DND-41 (cell line): ENCODE measurements around the gene ANKRD13B.

ENCODE experiments used
- ATAC-seq: fragments of 200-7000 bp; cut with Tn5 transposase; 3 replicates; pipeline ENCODE4 v1.9.1; 2021; ENCODE audit warnings: low read depth; ENCODE audit not compliant: insufficient read depth
- DNase-seq: peaks from one replicate; pipeline ENCODE4 v3.0.0-alpha.2; 2020
- H2AFZ ChIP-seq: 2 replicates; pipeline ENCODE4 v1.6.0; 2012; ENCODE audit warnings: low read depth, low read length
- H3K27ac ChIP-seq: 2 replicates; pipeline ENCODE4 v1.5.1; 2012; ENCODE audit warnings: low read length, inconsistent platforms
- H3K27me3 ChIP-seq: fragments of 200-600 bp; sonication (generic); 2 replicates; pipeline ENCODE4 v1.6.0; 2012; ENCODE audit warnings: low read length, mild to moderate bottlenecking, inconsistent platforms; ENCODE audit not compliant: insufficient read depth, poor library complexity
- H3K36me3 ChIP-seq: 2 replicates; pipeline ENCODE4 v1.5.1; 2012; ENCODE audit warnings: low read length, inconsistent platforms; ENCODE audit not compliant: insufficient read depth
- H3K4me1 ChIP-seq: 2 replicates; pipeline ENCODE4 v1.5.1; 2012; ENCODE audit warnings: mild to moderate bottlenecking, low read length; ENCODE audit not compliant: insufficient read depth
- H3K4me2 ChIP-seq: 2 replicates; pipeline ENCODE4 v1.6.0; 2012; ENCODE audit warnings: mild to moderate bottlenecking, moderate library complexity, low read length, inconsistent platforms; ENCODE audit not compliant: insufficient read depth
- H3K4me3 ChIP-seq, 2 experiments: fragments of 200-600 bp in 1 of 2; shearing (Covaris generic) in 1 of 2; 2 replicates each; pipeline ENCODE4 v1.5.1; 2012 to 2016; ENCODE audit warnings: inconsistent platforms in 2 of 2, low read length in 2 of 2, mild to moderate bottlenecking in 2 of 2, low read depth in 1 of 2, moderate library complexity in 1 of 2
- H3K79me2 ChIP-seq: 2 replicates; pipeline ENCODE4 v1.6.0; 2012; ENCODE audit warnings: low read length, inconsistent platforms; ENCODE audit not compliant: insufficient read depth
- H3K9ac ChIP-seq: 2 replicates; pipeline ENCODE4 v1.6.0; 2012; ENCODE audit warnings: low read depth, mild to moderate bottlenecking, inconsistent platforms, low read length, moderate library complexity
- H3K9me3 ChIP-seq: 2 replicates; pipeline ENCODE4 v1.5.1; 2012; ENCODE audit warnings: low read length, moderate library complexity, mild to moderate bottlenecking, inconsistent platforms; ENCODE audit not compliant: insufficient read depth, severe bottlenecking
- H4K20me1 ChIP-seq: 2 replicates; pipeline ENCODE4 v1.6.0; 2012; ENCODE audit warnings: low read length; ENCODE audit not compliant: insufficient read depth
- EZH2 ChIP-seq: IDR thresholded peaks from 3 replicates; pipeline ENCODE4 v1.6.1; 2012; ENCODE audit warnings: borderline replicate concordance, low read depth, mild to moderate bottlenecking, moderate library complexity, low read length, inconsistent platforms; ENCODE audit not compliant: severe bottlenecking
- TF ChIP-seq, protein P1 (sequence below): IDR thresholded peaks from 2 replicates; pipeline ENCODE4 v1.5.1; 2012; ENCODE audit warnings: borderline replicate concordance, low read length, moderate library complexity, mild to moderate bottlenecking; ENCODE audit not compliant: poor library complexity, severe bottlenecking; ENCODE audit errors: extremely low read depth

Gene ANKRD13B

DNA sequence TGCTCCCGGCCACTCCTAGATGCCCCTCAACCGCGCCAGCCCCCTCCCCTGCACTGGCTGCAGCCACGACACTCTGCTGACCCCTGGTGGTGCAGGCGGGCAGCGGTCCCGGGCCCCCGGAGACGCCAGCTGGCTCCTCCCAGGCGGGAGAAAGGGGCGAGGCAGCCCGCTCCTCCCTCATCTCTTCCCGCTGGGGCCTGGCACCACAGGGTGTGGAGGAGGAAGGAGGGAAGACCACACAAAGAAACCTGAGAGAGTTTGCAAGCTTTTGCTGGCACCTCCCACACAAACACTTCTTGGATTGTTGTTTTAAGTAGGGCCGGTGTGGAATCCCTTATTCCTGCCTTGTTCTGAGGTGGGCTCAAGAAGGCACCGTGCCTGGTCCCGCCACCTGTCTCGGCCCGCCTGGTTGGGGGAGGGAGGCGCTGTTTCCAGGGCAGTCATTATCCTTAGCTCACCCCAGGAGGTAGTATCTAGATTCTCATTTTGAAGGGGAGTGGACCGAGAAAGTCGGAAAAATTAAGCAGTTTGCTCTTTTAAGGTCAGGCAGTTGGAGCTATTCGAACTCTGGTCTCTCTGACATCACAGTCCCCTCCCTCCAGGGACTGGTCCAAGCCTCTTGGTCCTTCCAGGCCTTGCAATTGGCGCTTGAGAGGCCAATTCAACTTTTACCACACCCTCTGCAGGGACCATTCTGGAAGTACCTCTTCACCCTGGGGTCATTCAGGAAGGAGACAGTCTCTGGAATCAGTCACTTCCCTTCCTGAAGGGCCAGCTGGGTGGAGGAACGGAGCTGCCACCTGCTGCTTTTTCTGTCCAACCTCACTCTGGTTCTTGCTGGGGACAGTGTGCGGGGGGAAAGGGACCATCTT lies 959 bp upstream of the ANKRD13B start:
- Histone ChIP-seq H3K27me3 (peaks cover 6% of the 10 kb centered on the region), H3K79me2 (peaks cover 38% of the 10 kb centered on the region), H3K9me3 (no peaks in the 10 kb centered on the region), H2AFZ (peak overlapping the region; percentile 77), H4K20me1 (peaks cover 49% of the 10 kb centered on the region), H3K27ac (peak overlapping the region; percentile 49), H3K36me3 (no peaks in the 10 kb centered on the region), H3K9ac (peak overlapping the region; percentile 83), H3K4me2 (peak overlapping the region; percentile 90), H3K4me1 (peaks cover 69% of the 10 kb centered on the region), H3K4me3 (peak overlapping the region in 1 of 2 experiments; percentile 72; a peak in 2 of 4 replicates)
- ATAC-seq = peak; percentile 70
- DNase-seq = peak; percentile 92
- TF ChIP-seq, protein P1, sequence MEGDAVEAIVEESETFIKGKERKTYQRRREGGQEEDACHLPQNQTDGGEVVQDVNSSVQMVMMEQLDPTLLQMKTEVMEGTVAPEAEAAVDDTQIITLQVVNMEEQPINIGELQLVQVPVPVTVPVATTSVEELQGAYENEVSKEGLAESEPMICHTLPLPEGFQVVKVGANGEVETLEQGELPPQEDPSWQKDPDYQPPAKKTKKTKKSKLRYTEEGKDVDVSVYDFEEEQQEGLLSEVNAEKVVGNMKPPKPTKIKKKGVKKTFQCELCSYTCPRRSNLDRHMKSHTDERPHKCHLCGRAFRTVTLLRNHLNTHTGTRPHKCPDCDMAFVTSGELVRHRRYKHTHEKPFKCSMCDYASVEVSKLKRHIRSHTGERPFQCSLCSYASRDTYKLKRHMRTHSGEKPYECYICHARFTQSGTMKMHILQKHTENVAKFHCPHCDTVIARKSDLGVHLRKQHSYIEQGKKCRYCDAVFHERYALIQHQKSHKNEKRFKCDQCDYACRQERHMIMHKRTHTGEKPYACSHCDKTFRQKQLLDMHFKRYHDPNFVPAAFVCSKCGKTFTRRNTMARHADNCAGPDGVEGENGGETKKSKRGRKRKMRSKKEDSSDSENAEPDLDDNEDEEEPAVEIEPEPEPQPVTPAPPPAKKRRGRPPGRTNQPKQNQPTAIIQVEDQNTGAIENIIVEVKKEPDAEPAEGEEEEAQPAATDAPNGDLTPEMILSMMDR = peak; percentile 99
- TF ChIP-seq EZH2 = no peak

DNA sequence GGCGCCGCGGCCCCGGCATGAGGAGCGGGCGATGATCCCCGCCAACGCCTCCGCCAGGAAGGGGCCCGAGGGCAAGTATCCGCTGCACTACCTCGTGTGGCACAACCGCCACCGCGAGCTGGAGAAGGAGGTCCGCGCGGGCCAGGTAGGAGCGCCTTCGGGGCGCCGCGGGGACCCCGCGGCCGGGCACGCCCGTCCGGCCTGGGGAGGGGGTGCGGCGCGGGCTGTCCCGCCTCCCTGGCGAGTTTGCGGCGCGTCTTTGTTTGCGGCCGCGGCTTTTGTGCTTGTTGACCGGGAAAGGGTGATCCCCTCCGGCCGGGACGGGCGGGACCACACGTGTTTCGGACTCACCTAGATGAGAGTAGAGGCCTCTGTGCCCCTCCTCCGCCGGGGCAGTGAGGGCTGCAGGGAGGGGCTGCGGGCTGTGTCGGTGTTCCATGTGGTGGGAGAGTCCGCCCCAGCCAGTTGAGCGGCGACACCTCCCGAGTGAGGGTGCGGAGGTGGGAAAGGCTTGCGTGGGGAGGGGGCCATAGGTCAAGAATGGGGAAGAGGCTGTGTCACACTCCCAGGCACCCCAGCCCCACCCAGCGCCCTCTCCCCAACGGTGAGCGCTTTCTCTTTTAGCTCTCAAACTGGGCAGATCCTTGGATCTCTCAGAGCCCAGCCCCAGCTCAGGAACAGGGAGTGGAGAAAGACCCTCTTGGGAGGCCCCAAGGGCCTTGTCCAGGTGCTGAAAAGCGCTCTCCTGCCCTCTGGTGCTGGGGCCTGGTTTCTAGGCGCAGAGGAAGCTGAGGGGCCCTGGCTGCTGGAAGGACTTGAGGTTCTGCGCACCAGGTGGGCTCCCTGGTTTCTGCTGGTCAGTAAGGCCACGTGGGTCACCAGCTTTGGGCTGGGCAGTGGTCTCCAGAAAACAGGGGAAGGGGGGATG lies 923 bp downstream of the ANKRD13B start:
- Histone ChIP-seq H3K4me1 (peaks cover 50% of the 10 kb centered on the region), H3K36me3 (no peaks in the 10 kb centered on the region), H3K27ac (no peak overlapping the region), H3K9ac (peak overlapping the region; percentile 59), H3K4me2 (peak overlapping the region; percentile 98), H3K9me3 (no peaks in the 10 kb centered on the region), H2AFZ (peak overlapping the region; percentile 73), H3K4me3 (peak overlapping the region; percentile 66 to 72; a peak in 3 of 4 replicates), H3K27me3 (peaks cover 6% of the 10 kb centered on the region), H4K20me1 (peaks cover 34% of the 10 kb centered on the region), H3K79me2 (peaks cover 19% of the 10 kb centered on the region)
- peak; percentile 41 for ATAC-seq
- peak; percentile 66 for DNase-seq
- TF ChIP-seq, protein P1 = peak; percentile 70
- peak; percentile 65 for TF ChIP-seq EZH2

DNA sequence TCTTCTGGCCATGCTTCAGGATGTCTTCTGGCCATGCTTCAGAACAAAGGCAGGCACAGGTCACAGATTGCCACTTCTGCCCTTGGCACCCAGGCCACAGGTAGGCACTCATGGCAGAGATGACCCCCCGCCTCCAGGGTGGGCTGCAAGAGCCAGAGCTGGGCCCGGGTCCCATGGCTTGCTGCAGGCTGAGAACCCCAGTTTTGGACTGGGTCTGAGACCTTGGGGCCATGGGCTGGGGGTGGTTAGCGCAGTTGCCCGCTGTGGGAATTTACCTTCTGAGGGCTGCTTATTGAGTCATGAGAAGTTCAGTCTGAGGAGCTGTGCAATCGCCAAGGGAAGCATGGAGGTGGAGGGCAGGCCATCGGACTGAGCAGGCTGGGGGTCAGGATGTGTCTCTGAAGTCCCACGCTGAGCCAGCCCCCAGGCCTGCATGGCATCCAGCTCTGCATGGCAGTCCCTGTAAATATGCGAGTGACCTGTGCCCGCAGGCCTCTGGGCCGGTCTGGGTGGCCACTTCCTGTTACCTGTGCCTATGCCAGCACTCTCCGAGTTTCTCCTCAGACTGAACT lies 1.7 kb downstream of the ANKRD13B start:
- H2AFZ ChIP-seq = no peak overlapping the region
- ATAC-seq (no peak), DNase-seq (no peak)
- H3K4me2 ChIP-seq = peak overlapping the region; percentile 98
- H3K4me1 ChIP-seq = peaks cover 50% of the 10 kb centered on the region
- H3K9ac ChIP-seq = no peak overlapping the region
- H3K9me3 ChIP-seq = no peaks in the 10 kb centered on the region
- peak overlapping the region in 1 of 2 experiments; percentile 72; a peak in 2 of 4 replicates for H3K4me3 ChIP-seq
- peaks cover 6% of the 10 kb centered on the region for H3K27me3 ChIP-seq
- no peak overlapping the region for H3K27ac ChIP-seq
- no peak for TF ChIP-seq EZH2
- TF ChIP-seq, protein P1 = no peak
- H4K20me1 ChIP-seq = peaks cover 34% of the 10 kb centered on the region
- H3K36me3 ChIP-seq = no peaks in the 10 kb centered on the region
- H3K79me2 ChIP-seq = peaks cover 17% of the 10 kb centered on the region
